HG02763 (cell line): ENCODE results near the gene C22orf23.

Experiments used
- ATAC-seq: cut with Tn5 transposase; IDR thresholded peaks from one replicate; pipeline ENCODE4 v1.9.1; 2021; ENCODE audit warnings: mild to moderate bottlenecking, moderate library complexity; ENCODE audit not compliant: unreplicated experiment

The C22orf23 gene

GRCh38 chr22:37953437-37954179 lies at the start of gene C22orf23, which contains the start of gene POLR2F:
Gene C22orf23 (minus strand): TSS chr22:37953601. CDS start chr22:37953149, 452 bp downstream.
Gene POLR2F (plus strand): TSS chr22:37953699. CDS start chr22:37953788, 89 bp downstream.
- peak; percentile 79 for ATAC-seq

- ATAC-seq = no peak
Observed at GRCh38 chr22:37999640-38000272, 46.4 kb upstream of the C22orf23 start.

- no peak for ATAC-seq
Observed at GRCh38 chr22:37999236-37999635, 45.8 kb upstream of the C22orf23 start.

GRCh38 chr22:37998543-37998942 lies 45.1 kb upstream of the C22orf23 start:
- no peak for ATAC-seq

GRCh38 chr22:37996515-37997246 lies 43.3 kb upstream of the C22orf23 start:
- ATAC-seq = no peak

- ATAC-seq = no peak
Observed at GRCh38 chr22:37996079-37996478, 42.7 kb upstream of the C22orf23 start.

- ATAC-seq = no peak
Observed at GRCh38 chr22:37995460-37995859, 42.1 kb upstream of the C22orf23 start.

- no peak for ATAC-seq
Observed at GRCh38 chr22:37994982-37995381, 41.6 kb upstream of the C22orf23 start.

- no peak for ATAC-seq
Observed at GRCh38 chr22:37994049-37994448, 40.6 kb upstream of the C22orf23 start.

- no peak for ATAC-seq
Observed at GRCh38 chr22:37991731-37992442, 38.5 kb upstream of the C22orf23 start.

- no peak for ATAC-seq
Observed at GRCh38 chr22:37990862-37991261, 37.5 kb upstream of the C22orf23 start.

- ATAC-seq = no peak
Observed at GRCh38 chr22:37990301-37990700, 36.9 kb upstream of the C22orf23 start.

GRCh38 chr22:37989146-37990045 lies 36.0 kb upstream of the C22orf23 start:
- ATAC-seq = no peak

- ATAC-seq = no peak
Observed at GRCh38 chr22:37986371-37986770, 33.0 kb upstream of the C22orf23 start.

GRCh38 chr22:37985751-37986281 lies 32.4 kb upstream of the C22orf23 start:
- ATAC-seq = no peak

- no peak for ATAC-seq
Observed at GRCh38 chr22:37985050-37985585, 31.7 kb upstream of the C22orf23 start.

- no peak for ATAC-seq
Observed at GRCh38 chr22:37983860-37984791, 30.7 kb upstream of the C22orf23 start, which contains the start of gene SOX10. Gene SOX10 (minus strand): TSS chr22:37984555. CDS start chr22:37983784, 771 bp downstream.
